ENCODE results near the gene DPP3.

DNA sequence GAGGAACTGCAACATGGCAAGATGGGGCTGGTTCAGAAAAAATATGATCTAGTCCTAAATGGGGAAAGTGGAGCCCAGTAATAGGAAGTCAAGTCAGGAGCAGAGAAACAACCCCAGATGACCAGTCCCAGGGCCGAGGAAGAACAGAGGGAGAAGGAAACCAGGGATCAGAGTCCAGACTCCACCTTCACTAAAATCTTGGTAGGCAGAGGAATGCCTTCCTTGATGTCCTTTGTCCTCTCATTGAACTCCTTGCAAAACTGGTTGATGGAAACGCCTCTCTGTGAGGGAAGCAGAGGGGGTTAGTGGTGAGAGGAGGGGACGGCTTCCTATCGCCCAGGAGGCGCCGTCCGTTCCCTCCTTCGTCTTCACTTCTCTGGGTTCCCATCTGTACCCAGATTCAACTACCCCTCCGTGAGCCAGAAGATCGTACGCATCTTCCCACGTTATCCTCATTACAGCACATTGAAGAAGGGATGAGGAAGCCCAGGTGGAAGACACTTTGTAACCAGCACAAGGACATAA, 42.2 kb upstream of the DPP3 start:
- TF ChIP-seq, protein P1, sequence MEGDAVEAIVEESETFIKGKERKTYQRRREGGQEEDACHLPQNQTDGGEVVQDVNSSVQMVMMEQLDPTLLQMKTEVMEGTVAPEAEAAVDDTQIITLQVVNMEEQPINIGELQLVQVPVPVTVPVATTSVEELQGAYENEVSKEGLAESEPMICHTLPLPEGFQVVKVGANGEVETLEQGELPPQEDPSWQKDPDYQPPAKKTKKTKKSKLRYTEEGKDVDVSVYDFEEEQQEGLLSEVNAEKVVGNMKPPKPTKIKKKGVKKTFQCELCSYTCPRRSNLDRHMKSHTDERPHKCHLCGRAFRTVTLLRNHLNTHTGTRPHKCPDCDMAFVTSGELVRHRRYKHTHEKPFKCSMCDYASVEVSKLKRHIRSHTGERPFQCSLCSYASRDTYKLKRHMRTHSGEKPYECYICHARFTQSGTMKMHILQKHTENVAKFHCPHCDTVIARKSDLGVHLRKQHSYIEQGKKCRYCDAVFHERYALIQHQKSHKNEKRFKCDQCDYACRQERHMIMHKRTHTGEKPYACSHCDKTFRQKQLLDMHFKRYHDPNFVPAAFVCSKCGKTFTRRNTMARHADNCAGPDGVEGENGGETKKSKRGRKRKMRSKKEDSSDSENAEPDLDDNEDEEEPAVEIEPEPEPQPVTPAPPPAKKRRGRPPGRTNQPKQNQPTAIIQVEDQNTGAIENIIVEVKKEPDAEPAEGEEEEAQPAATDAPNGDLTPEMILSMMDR (IDR thresholded peaks at IDR 0.05): no peak
- TF ChIP-seq POLR2A (IDR thresholded peaks at IDR 0.05) (no peak), POLR2AphosphoS5 (IDR thresholded peaks at IDR 0.05) (no peak)
